ENCODE data around the gene MED29.

DNA sequence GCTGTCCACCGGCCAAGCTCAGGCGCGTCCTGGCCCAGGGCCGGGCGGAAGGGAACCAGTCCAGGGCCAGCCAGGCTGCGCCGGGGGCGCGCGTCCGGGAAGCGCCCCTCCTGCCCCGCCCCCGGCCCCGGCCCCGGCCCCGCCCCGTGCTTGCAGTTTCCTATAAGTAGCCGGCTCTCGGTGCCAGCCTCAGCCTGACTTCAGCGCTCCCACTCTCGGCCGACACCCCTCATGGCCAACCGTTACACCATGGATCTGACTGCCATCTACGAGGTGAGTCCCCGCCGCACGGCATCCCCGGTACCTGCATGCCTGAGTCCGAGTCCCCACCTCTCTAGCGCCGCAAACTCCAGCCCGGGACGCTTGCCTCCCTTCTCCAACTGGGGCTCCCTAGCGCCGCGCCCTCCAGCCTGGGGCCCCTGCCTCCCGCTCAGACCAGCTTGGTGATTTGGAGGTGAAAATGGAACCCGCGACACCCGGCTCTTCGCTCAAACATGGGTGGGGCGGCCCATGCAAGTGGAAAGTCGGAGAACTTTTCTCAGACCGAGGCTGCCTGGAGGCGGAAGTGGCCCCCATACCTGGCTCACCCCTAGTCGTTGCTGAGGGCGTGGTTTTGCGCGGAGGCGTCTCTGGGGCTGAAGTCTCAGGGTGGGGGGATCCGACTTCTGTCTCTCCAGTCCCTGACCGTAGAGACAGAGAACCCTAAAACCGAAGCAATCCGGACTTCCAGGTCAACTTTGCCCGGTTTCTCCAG lies 15.7 kb downstream of the MED29 start, which contains the start of gene ZFP36:
- no peak; the same call in 2 of the 3 replicates for TF ChIP-seq SMC3 (IDR thresholded peaks at IDR 0.05)
- TF ChIP-seq, protein P1, sequence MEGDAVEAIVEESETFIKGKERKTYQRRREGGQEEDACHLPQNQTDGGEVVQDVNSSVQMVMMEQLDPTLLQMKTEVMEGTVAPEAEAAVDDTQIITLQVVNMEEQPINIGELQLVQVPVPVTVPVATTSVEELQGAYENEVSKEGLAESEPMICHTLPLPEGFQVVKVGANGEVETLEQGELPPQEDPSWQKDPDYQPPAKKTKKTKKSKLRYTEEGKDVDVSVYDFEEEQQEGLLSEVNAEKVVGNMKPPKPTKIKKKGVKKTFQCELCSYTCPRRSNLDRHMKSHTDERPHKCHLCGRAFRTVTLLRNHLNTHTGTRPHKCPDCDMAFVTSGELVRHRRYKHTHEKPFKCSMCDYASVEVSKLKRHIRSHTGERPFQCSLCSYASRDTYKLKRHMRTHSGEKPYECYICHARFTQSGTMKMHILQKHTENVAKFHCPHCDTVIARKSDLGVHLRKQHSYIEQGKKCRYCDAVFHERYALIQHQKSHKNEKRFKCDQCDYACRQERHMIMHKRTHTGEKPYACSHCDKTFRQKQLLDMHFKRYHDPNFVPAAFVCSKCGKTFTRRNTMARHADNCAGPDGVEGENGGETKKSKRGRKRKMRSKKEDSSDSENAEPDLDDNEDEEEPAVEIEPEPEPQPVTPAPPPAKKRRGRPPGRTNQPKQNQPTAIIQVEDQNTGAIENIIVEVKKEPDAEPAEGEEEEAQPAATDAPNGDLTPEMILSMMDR (IDR thresholded peaks at IDR 0.05) = peak; percentile 22; the same call in 1 of the 3 replicates
- TF ChIP-seq MAX (IDR thresholded peaks at IDR 0.05) = peak; percentile 81
